B cell (primary cell): ENCODE results near the gene ABCA4. TPM values are rescaled to one million over a fixed set of nuclear protein-coding genes. Genes with fewer than 3 reads are reported as not detected.

Experiments
- ATAC-seq: fragments of 200-7000 bp; cut with Tn5 transposase; one replicate; pipeline ENCODE4 v1.10.0; 2021; ENCODE audit warnings: low read depth, mild to moderate bottlenecking, moderate number of reproducible peaks, moderate library complexity
- CTCF ChIA-PET: fragments of 350-600 bp; sonication (Branson Sonifier 250); formaldehyde crosslinking; loops from one replicate; lab custom pipeline; 2021; ENCODE audit warnings: antibody characterized with exemption, inconsistent platforms; lab: Charles Lee
- POLR2A ChIA-PET: fragments of 350-600 bp; sonication (Branson Sonifier 250); formaldehyde crosslinking; loops from one replicate; lab custom pipeline; 2021; ENCODE audit warnings: antibody characterized with exemption; lab: Charles Lee
- DNase-seq: peaks from one replicate; pipeline ENCODE4 v3.0.0; 2013
- H2AFZ ChIP-seq: 2 replicates; pipeline ENCODE4 v1.6.1; 2012; ENCODE audit warnings: mild to moderate bottlenecking, low read depth, low read length; ENCODE audit not compliant: insufficient read depth, poor library complexity, severe bottlenecking
- H3K27ac ChIP-seq, 2 donors: 1 replicate in 1 of 2; 2 replicates in 1 of 2; pipeline ENCODE4 v1.5.1; 2012 to 2013; ENCODE audit warnings: low read length in 2 of 2, mild to moderate bottlenecking in 2 of 2, moderate library complexity in 1 of 2
- H3K27me3 ChIP-seq, 4 experiments: fragments of 200-600 bp in 1 of 4; sonication (generic) in 1 of 4; replicated peaks in 1 of 4; 1 replicate in 2 of 4; 2 replicates in 2 of 4; pipeline versions ENCODE4 v1.6.1 to v1.7.0; 2013 to 2016; ENCODE audit warnings: low read length in 3 of 4, mild to moderate bottlenecking in 2 of 4, mixed read lengths in 1 of 4, moderate library complexity in 1 of 4; ENCODE audit not compliant: insufficient read depth in 4 of 4, control insufficient read depth in 3 of 4; ENCODE audit errors: control extremely low read depth in 1 of 4
- H3K36me3 ChIP-seq, 2 experiments: replicated peaks in 1 of 2; 1 replicate in 1 of 2; 2 replicates in 1 of 2; pipeline versions ENCODE4 v1.6.1 to v1.7.1; 2013; ENCODE audit warnings: low read length in 1 of 2; ENCODE audit not compliant: insufficient read depth in 2 of 2, control insufficient read depth in 1 of 2; ENCODE audit errors: control extremely low read depth in 1 of 2, extremely low read depth in 1 of 2
- H3K4me1 ChIP-seq, 2 donors: fragments of 200-600 bp in 1 of 2; sonication (generic) in 1 of 2; 1 replicate in 1 of 2; 2 replicates in 1 of 2; pipeline versions ENCODE4 v1.5.1 to v1.6.1; 2013 to 2017; ENCODE audit warnings: low read length in 2 of 2; ENCODE audit not compliant: control insufficient read depth in 2 of 2, insufficient read depth in 2 of 2
- H3K4me2 ChIP-seq: replicated peaks from 2 replicates; pipeline ENCODE3; 2012; ENCODE audit warnings: mild to moderate bottlenecking, low read depth, low read length; ENCODE audit not compliant: poor library complexity, severe bottlenecking
- H3K4me3 ChIP-seq, 5 experiments: fragments of 200-600 bp in 1 of 5; sonication (generic) in 1 of 5; 1 replicate in 3 of 5; 2 replicates in 2 of 5; pipeline versions ENCODE4 v1.5.1 to v1.7.0; 2011 to 2016; ENCODE audit warnings: low read length in 4 of 5, mild to moderate bottlenecking in 4 of 5, low read depth in 2 of 5, control low read depth in 1 of 5, moderate library complexity in 1 of 5; ENCODE audit not compliant: insufficient read depth in 1 of 5; ENCODE audit errors: control extremely low read depth in 1 of 5, extremely low read depth in 1 of 5
- H3K79me2 ChIP-seq: fragments of 200-600 bp; sonication (generic); one replicate; pipeline ENCODE4 v1.6.0; 2016; ENCODE audit warnings: low read length; ENCODE audit not compliant: control insufficient read depth, insufficient read depth
- H3K9ac ChIP-seq: fragments of 200-600 bp; sonication (generic); 2 replicates; pipeline ENCODE4 v1.6.1; 2017; ENCODE audit warnings: mild to moderate bottlenecking, low read length, moderate library complexity
- H3K9me3 ChIP-seq, 3 donors: one replicate each; pipeline versions ENCODE4 v1.6.1 to v1.7.1; 2013; ENCODE audit warnings: low read length in 2 of 3; ENCODE audit not compliant: control insufficient read depth in 2 of 3, insufficient read depth in 1 of 3; ENCODE audit errors: control extremely low read depth in 1 of 3
- H4K20me1 ChIP-seq: 2 replicates; pipeline ENCODE4 v1.6.0; 2012; ENCODE audit warnings: mild to moderate bottlenecking, low read length; ENCODE audit not compliant: insufficient read depth, control insufficient read depth, poor library complexity, severe bottlenecking
- H3K27ac Mint-ChIP-seq: one replicate; pipeline ENCODE4 v1.8.0; 2021; ENCODE audit warnings: mixed read lengths
- H3K27me3 Mint-ChIP-seq: one replicate; pipeline ENCODE4 v1.8.0; 2021; ENCODE audit warnings: mixed read lengths
- H3K4me1 Mint-ChIP-seq: one replicate; pipeline ENCODE4 v1.8.0; 2021; ENCODE audit warnings: mixed read lengths
- H3K4me3 Mint-ChIP-seq: one replicate; pipeline ENCODE4 v1.8.0; 2021; ENCODE audit warnings: mixed read lengths
- H3K9me3 Mint-ChIP-seq: one replicate; pipeline ENCODE4 v1.8.0; 2022; ENCODE audit warnings: mixed read lengths; ENCODE audit not compliant: insufficient read depth
- EZH2 ChIP-seq: IDR thresholded peaks from 2 replicates; pipeline ENCODE4 v1.6.1; 2012; ENCODE audit warnings: borderline replicate concordance, low read depth, mild to moderate bottlenecking, moderate library complexity, low read length; ENCODE audit not compliant: insufficient read depth, poor library complexity, severe bottlenecking
- WGBS: methylation state at CpG from one replicate; pipeline ENCODE4 v1.1.5; 2013; ENCODE audit warnings: missing lambda C conversion rate; ENCODE audit not compliant: insufficient coverage; 5-methylcytosine and 5-hydroxymethylcytosine counted together
- intact Hi-C: fragments of 100-400 bp; cut with micrococcal nuclease; formaldehyde crosslinking; loops from one replicate; pipeline ENCODE4 v1.10.0; 2022
- polyA plus RNA-seq: library from polyadenylated mRNA; depleted of rRNA; stranded (reverse); fragments of >200 nt; gene quantifications from 2 replicates; pipeline ENCODE4 v1.2.3, GENCODE V29; 2012
- total RNA-seq, 2 donors: library from RNA; stranded (reverse); fragments of 120-200 nt in 1 of 2; gene quantifications; 1 replicate in 1 of 2; 2 replicates in 1 of 2; pipeline versions ENCODE4 v1.2.3 to v1.2.4, GENCODE V29; 2013 to 2022
- TF ChIP-seq, protein P1 (sequence below): fragments of 200-600 bp; IDR thresholded peaks from one replicate; pipeline ENCODE4 v1.8.0; 2022; ENCODE audit warnings: antibody characterized with exemption, mild to moderate bottlenecking

ABCA4 gene
- total and polyA plus RNA-seq, 2 donors (not counting 1 experiment from before 2014, with no cell fraction given), result not detected

DNA sequence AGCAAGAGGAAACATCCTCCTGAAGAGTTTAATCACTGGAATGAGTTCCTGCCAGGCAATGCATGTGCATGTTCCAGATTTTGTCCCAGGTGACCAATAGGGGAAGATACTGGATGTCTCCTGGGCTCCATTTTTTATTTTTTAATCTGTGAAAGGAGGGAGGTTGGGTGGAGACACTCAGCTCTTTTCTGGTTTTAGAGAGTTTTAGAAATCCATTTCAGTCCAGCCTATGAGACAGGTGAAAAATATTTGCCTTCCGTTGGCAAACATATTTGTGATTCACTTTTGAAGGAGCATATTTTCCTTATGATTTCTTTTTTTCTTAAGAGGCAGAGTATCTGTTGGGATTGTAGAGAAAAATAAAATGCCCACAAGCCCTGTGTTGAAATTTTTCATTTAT, 70.7 kb downstream of the ABCA4 start:
- H3K27me3 ChIP-seq, result peaks cover 0 to 6% (median 0%) of the 10 kb centered on the region in 4 experiments
- no peak for DNase-seq
- Mint-ChIP-seq H3K27me3 (peaks cover 31% of the 10 kb centered on the region), H3K27ac (no peak overlapping the region), H3K4me3 (no peak overlapping the region), H3K9me3 (no peaks in the 10 kb centered on the region), H3K4me1 (peaks cover 5% of the 10 kb centered on the region)
- TF ChIP-seq, protein P1, sequence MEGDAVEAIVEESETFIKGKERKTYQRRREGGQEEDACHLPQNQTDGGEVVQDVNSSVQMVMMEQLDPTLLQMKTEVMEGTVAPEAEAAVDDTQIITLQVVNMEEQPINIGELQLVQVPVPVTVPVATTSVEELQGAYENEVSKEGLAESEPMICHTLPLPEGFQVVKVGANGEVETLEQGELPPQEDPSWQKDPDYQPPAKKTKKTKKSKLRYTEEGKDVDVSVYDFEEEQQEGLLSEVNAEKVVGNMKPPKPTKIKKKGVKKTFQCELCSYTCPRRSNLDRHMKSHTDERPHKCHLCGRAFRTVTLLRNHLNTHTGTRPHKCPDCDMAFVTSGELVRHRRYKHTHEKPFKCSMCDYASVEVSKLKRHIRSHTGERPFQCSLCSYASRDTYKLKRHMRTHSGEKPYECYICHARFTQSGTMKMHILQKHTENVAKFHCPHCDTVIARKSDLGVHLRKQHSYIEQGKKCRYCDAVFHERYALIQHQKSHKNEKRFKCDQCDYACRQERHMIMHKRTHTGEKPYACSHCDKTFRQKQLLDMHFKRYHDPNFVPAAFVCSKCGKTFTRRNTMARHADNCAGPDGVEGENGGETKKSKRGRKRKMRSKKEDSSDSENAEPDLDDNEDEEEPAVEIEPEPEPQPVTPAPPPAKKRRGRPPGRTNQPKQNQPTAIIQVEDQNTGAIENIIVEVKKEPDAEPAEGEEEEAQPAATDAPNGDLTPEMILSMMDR, result no peak
- H3K27ac ChIP-seq, result no peak overlapping the region
- no peak overlapping the region for H2AFZ ChIP-seq
- ChIA-PET CTCF (interaction anchor here (0.8 kb wide), 1 partner anchor 36 kb away, joined by 3 read pairs; no protein-coding TSS in a partner anchor), POLR2A (no interaction called here)
- ATAC-seq, result no peak
- H3K4me2 ChIP-seq, result no peak overlapping the region
- H3K9me3 ChIP-seq, result no peaks in the 10 kb centered on the region
- no peaks in the 10 kb centered on the region for H3K4me1 ChIP-seq
- no peaks in the 10 kb centered on the region for H3K36me3 ChIP-seq
- H3K9ac ChIP-seq, result no peak overlapping the region
- H4K20me1 ChIP-seq, result no peaks in the 10 kb centered on the region
- no CpG with 5 or more reads among the region's 1 CpG for WGBS
- no peak overlapping the region for H3K4me3 ChIP-seq
- no peaks in the 10 kb centered on the region for H3K79me2 ChIP-seq
- intact Hi-C loops, result no loop called here

DNA sequence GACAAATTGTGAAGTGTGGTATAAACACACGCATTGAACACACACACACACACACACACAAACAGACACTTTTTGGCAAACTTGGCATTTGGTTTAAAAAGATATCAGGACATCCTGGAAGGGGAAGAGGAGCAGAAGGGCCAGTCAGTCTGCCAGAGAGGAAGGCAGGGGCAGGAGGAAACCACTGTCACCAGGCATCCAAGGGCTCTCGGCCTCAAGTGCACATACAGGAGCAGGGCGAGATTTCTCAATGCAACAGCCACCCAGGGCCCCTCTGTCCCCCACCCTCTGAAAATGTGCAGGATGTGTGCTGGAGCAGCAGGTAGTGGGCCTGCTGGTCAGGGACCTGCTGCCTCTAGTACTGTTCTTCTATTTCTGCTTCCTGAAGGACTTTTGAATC, 71.2 kb downstream of the ABCA4 start:
- H3K36me3 ChIP-seq, result no peaks in the 10 kb centered on the region
- no peak overlapping the region for H3K27ac Mint-ChIP-seq
- TF ChIP-seq, protein P1, result no peak
- TF ChIP-seq EZH2, result no peak
- no peak overlapping the region for H3K9ac ChIP-seq
- intact Hi-C loops, result loop anchor here (5.0 kb wide), 1 partner anchor 758 kb away; no protein-coding TSS in a partner anchor
- ChIA-PET POLR2A (no interaction called here), CTCF (no interaction called here)
- peaks cover 5% of the 10 kb centered on the region for H3K4me1 Mint-ChIP-seq
- H3K9me3 Mint-ChIP-seq, result no peaks in the 10 kb centered on the region
- H2AFZ ChIP-seq, result no peak overlapping the region
- H3K4me2 ChIP-seq, result no peak overlapping the region
- no peaks in the 10 kb centered on the region for H3K4me1 ChIP-seq
- no peak overlapping the region for H3K4me3 ChIP-seq
- H4K20me1 ChIP-seq, result no peaks in the 10 kb centered on the region
- H3K27me3 Mint-ChIP-seq, result peaks cover 30% of the 10 kb centered on the region
- no peaks in the 10 kb centered on the region for H3K9me3 ChIP-seq
- H3K4me3 Mint-ChIP-seq, result no peak overlapping the region
- DNase-seq (no peak), ATAC-seq (no peak)
- 27% methylated on average over 2 of the region's 3 CpGs for WGBS
- no peak overlapping the region for H3K27ac ChIP-seq
- H3K27me3 ChIP-seq, result peaks cover 0 to 9% (median under 1%) of the 10 kb centered on the region in 4 experiments
- no peaks in the 10 kb centered on the region for H3K79me2 ChIP-seq
